GM19438 (cell line): ENCODE data around the gene SGTB.
"Not testable (repeated sequence)": the region's sequence is repeated elsewhere in the genome, so short reads cannot be mapped to it uniquely, and the experiment has no call there.

Source experiments
- ATAC-seq: cut with Tn5 transposase; IDR thresholded peaks from one replicate; pipeline ENCODE4 v1.9.1; 2021; ENCODE audit warnings: low read depth; ENCODE audit not compliant: unreplicated experiment

SGTB gene

DNA sequence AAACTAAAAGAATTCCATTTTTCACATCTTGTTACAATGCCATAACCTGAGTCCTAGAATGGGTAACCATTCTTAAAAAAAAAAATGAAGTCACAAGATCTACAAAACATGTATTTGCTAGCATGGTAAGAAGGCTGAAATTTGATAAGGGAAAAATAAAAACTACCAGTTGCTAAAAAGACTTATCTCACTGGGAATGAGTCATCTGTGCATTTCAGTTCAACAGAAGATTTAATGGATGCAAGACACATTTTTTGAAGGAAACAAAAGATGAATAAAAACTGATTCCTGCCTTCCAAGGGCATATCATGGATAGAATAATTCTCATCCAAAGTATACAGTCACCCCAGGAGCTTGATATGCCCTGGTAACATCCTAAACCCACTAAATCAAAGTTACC is 47.2 kb downstream of the SGTB start:
- ATAC-seq: no peak

GRCh38 chr5:65672796-65673195 is 49.1 kb downstream of the SGTB start:
- no peak for ATAC-seq

GRCh38 chr5:65668696-65669095 is 53.2 kb downstream of the SGTB start:
- no peak for ATAC-seq

DNA sequence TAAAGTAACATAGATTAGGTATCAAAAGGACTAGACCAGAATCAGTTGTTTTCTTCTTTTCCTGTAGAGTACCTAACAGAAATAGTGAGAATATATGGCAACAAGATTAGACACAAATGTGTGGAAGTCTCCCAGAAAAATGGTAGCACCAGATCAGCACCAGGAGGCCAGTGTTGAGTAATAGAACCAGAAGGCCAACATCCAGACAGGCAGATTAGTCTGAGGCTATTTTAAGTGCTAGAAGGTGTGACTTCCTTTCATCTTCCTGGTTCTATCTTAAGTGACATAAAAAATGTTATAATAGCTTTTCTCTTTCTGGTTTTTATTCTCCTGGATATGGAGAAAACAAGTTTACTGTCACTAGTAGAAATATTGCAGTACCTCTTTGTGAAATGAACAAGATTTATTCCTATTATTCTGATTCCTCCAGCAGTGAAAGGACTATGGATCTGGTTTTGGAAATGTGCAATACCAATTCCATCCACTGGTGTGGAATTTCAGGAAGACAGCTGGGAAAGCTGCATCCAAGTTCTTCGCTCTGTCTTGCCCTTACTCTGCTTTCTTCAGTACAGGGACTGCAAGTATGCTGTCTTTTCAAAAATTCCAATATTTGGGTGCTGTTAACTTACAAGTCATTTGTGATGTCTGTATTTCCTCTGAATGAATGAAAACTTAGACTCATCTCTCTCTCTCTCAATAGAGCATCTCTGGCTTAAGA is 57.9 kb downstream of the SGTB start:
- ATAC-seq: no peak

- no peak for ATAC-seq
Measured at GRCh38 chr5:65654713-65655112, 67.2 kb downstream of the SGTB start.

DNA sequence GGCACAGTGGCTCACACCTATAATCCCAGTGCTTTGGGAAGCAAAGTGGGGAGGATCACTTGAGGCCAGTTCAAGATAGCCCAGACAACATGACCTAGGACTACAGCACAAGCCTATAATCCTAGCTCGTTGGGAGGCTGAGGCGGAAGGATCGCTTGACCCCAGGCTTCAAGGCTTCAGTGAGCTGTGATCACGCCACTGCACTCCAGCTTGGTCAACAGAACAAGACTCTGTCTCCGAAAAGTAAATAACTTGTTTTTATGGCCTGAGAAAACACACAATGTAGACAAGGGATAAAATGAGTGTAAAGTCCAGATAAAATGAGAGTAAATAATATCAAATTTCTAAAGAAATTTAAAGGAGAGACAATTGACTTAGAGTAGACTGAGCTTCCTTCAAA is 70.8 kb downstream of the SGTB start:
- ATAC-seq: no peak

DNA sequence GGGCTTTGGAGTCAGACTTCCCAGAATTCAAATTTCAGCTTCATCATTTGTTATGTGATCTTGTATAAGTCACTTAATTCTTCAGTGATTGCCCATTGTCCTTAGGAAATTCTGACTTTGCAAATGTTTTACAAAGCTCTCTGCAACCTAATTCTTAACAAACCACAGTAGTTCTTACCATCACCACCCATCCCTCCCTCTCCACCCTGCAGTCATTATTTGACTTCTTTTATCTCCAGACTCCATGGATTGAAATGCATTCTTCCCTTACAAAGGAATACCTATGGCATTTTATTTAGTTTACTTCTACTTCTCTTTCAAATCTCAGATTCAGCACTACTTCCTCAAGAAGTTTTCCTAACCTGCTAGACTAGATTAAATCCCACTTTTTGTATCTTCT is 74.0 kb downstream of the SGTB start:
- ATAC-seq: no peak

DNA sequence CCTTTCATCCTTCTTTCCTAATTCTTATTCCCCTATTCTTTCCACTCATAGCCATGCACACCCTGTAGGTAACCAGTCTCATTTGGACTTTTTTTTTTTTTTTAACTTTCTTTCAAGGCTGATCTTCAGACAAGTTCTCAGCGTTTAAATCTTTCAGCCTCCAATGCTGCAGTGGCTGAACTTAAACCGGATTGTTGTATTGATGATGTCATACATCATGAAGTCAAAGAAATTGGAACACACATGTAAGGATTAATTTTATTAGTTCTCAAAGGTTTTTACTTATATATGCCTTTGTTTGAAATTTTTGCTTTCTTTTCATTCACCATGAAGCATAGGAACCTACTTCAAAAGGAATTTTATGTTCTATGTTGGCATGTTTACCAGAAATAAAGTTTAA is 75.0 kb downstream of the SGTB start:
- no peak for ATAC-seq

GRCh38 chr5:65640240-65640639 is 81.7 kb downstream of the SGTB start:
- no peak for ATAC-seq

GRCh38 chr5:65630981-65631380 is 90.9 kb downstream of the SGTB start:
- ATAC-seq: no peak

GRCh38 chr5:65625743-65626142 is 96.2 kb downstream of the SGTB start:
- ATAC-seq: no peak

- ATAC-seq: peak; percentile 78
Measured at GRCh38 chr5:65624571-65625555, 97.0 kb downstream of the SGTB start, which contains the start of the genes SHLD3 and TRAPPC13. TSS of gene SHLD3 (plus strand) at chr5:65625027. CDS start at chr5:65629588, 4,561 bp downstream. TSS of gene TRAPPC13 (plus strand) at chr5:65625027. CDS start at chr5:65625061, 34 bp downstream.

GRCh38 chr5:65624025-65624570 is 97.8 kb downstream of the SGTB start, which contains the start of gene TRIM23:
TSS of gene TRIM23 (minus strand) at chr5:65624333. CDS start at chr5:65624274, 59 bp downstream.
- peak; percentile 92 for ATAC-seq

GRCh38 chr5:65623482-65623881 is 98.4 kb downstream of the SGTB start:
- no peak for ATAC-seq

- ATAC-seq: not testable (repeated sequence)
Measured at GRCh38 chr5:65621961-65622360, 99.9 kb downstream of the SGTB start.

- ATAC-seq: no peak
Measured at GRCh38 chr5:65620021-65620420, 101.9 kb downstream of the SGTB start.
